GM10266 (cell line): ENCODE data around the gene CACHD1.

Source experiments
- DNase-seq: peaks from one replicate; pipeline ENCODE4 v3.0.0; 2012; ENCODE audit errors: extremely low spot score
- TF ChIP-seq, protein P1 (sequence below): IDR thresholded peaks from 2 replicates; pipeline ENCODE4 v1.5.1; 2012; ENCODE audit warnings: mild to moderate bottlenecking, low read depth; ENCODE audit not compliant: control insufficient read depth, insufficient read depth; ENCODE audit errors: missing control alignments

The CACHD1 gene

DNA sequence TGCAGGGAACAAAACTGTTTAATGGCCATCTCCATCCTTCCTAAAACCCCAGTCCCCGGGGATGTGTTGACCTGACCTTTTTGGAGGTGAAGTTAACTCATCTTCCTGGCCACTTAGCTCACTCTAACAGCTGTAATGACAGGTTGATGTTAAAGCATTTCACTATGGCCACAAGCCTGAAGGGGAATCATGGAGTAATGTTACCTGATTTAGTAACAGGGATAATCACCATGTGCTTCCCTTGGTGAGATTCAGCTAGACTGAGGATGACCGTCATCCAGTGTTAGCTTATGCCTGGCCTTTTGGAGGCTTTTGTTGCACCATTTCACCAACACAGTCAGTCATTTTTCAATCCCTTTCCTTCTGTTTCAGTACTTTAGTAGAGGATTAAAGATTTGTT, 210.7 kb downstream of the CACHD1 start:
- TF ChIP-seq, protein P1, sequence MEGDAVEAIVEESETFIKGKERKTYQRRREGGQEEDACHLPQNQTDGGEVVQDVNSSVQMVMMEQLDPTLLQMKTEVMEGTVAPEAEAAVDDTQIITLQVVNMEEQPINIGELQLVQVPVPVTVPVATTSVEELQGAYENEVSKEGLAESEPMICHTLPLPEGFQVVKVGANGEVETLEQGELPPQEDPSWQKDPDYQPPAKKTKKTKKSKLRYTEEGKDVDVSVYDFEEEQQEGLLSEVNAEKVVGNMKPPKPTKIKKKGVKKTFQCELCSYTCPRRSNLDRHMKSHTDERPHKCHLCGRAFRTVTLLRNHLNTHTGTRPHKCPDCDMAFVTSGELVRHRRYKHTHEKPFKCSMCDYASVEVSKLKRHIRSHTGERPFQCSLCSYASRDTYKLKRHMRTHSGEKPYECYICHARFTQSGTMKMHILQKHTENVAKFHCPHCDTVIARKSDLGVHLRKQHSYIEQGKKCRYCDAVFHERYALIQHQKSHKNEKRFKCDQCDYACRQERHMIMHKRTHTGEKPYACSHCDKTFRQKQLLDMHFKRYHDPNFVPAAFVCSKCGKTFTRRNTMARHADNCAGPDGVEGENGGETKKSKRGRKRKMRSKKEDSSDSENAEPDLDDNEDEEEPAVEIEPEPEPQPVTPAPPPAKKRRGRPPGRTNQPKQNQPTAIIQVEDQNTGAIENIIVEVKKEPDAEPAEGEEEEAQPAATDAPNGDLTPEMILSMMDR, result no peak
- no peak for DNase-seq

DNA sequence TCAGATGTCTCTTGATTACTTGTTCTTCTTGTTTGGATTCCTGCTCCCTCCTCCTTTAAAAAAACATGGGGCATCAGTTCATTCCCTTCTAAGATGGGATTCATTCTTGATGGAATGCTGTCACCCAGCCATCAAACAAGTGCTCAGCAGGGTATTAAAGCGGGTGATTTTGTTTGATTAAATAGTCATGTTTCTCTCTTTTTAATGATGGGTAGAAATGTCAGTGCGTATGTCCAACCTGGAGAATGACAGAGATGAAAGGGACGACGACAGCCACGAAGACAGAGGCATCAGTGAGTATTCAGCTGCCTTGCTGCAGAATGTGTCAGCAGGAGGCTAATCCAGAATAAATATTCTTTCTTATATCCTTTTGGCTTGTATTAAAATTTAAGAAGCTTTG, 211.1 kb downstream of the CACHD1 start:
- TF ChIP-seq, protein P1, result no peak
- no peak for DNase-seq

DNA sequence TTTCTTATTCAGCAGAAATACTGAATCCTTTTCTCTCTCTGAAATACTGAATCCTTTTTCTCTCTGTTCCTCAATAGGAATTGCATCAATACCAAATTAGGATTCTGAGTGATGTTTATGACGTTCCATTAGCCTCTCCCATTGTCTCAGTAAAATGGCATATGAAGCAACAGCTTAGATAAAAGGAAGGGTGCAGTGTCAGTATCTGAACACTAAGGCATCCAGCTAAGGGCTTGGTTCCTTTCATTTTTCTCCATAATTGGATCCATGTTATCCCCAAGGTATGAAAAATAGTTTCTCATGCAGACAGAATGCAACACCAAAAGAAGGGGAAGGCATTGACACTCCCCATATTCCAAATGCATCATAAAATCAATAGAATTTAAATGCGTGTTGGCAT, 213.5 kb downstream of the CACHD1 start:
- DNase-seq, result no peak
- TF ChIP-seq, protein P1, result no peak

GRCh38 chr1:64685217-64685616, 215.3 kb downstream of the CACHD1 start:
- DNase-seq, result no peak
- TF ChIP-seq, protein P1, result no peak

- TF ChIP-seq, protein P1, result no peak
Observed at GRCh38 chr1:64685765-64686341, 215.9 kb downstream of the CACHD1 start.

DNA sequence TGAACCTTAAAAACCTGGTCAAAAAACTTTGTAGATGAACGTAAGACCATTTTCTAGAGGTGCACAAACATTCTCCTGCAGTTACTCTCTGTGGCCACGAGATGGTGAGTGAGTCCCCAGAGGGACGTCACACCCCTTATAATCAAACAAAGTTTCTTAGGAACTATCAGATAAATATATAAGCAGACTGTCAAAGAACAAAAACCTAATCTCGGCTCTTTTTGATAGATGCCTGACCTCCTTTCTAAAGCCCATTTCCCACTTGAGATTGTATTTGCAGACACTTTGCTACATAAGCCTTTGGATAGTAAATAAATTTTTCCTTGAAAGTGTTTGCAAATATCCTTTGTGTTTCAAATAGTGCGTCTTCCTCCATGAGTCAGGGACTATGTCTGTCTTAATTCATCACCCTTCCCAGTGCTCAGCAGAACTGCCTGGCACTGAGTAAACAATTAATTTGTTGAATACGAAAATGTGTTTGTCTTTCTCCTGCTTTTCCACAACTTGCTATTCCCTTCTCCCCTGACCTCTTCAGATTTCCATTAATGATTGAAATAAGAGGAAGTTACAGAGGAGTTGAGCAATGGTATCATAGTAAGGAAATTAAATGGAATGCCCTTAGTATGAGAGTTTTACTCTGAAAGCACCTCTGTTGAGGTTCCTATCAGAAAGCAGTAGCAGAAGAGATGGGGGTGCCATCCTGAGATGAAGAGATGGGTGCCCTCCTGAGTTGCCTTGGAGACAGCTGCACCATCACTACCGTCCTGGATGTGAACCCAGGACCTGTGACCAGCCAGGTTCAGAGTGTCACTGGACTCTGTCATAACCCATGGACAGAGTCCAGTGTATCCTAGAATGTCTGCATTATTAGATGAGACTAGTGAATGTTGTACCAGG, 217.1 kb downstream of the CACHD1 start:
- peak; percentile 50 for DNase-seq

More at GRCh38 chr1:64685765-64686341, 215.9 kb downstream of the CACHD1 start:
- DNase-seq, result no peak

More for the DNA sequence above, 217.1 kb downstream of the CACHD1 start:
- TF ChIP-seq, protein P1, result peak; percentile 67
